PFSK-1 (cell line): Measurements from ENCODE around the gene APOBEC3F.

Experiments used
- FOXP2 ChIP-seq: optimal IDR thresholded peaks from 2 replicates; pipeline ENCODE3; 2011; ENCODE audit warnings: borderline replicate concordance, control low read depth, inconsistent platforms; ENCODE audit not compliant: insufficient read depth; ENCODE audit errors: extremely low read length, extremely low read depth
- POLR2AphosphoS5 ChIP-seq: IDR thresholded peaks from 2 replicates; pipeline ENCODE4 v1.6.1; 2012; ENCODE audit warnings: low read depth, mild to moderate bottlenecking, control low read depth, low read length, moderate library complexity
- REST ChIP-seq, 2 experiments: IDR thresholded peaks; 2 replicates each; pipeline versions ENCODE4 v1.6.1 to v1.8.0; 2011 to 2012; ENCODE audit warnings: low read depth in 2 of 2, low read length in 2 of 2, control low read depth in 1 of 2, inconsistent platforms in 1 of 2, mild to moderate bottlenecking in 1 of 2, moderate library complexity in 1 of 2; ENCODE audit not compliant: insufficient read depth in 1 of 2
- SIN3A ChIP-seq: IDR thresholded peaks from 2 replicates; pipeline ENCODE4 v1.6.1; 2012; ENCODE audit warnings: mild to moderate bottlenecking, low read length, moderate library complexity, borderline replicate concordance; ENCODE audit not compliant: insufficient read depth
- TAF1 ChIP-seq: IDR thresholded peaks from 2 replicates; pipeline ENCODE4 v1.6.1; 2012; ENCODE audit warnings: low read length, control low read depth, borderline replicate concordance; ENCODE audit not compliant: insufficient read depth

APOBEC3F gene

GRCh38 chr22:39027717-39028116 is 12.9 kb upstream of the APOBEC3F start:
- no peak for TF ChIP-seq POLR2AphosphoS5
- no peak for TF ChIP-seq TAF1
- TF ChIP-seq SIN3A, result no peak
- no peak for TF ChIP-seq FOXP2
- TF ChIP-seq REST (IDR thresholded peaks at IDR 0.05; ENCODE audit: insufficient read depth in 1 of 2, low read depth in 2 of 2, low read length in 2 of 2), result no peak

- no peak for TF ChIP-seq FOXP2
- TF ChIP-seq REST (IDR thresholded peaks at IDR 0.05; ENCODE audit: insufficient read depth in 1 of 2, low read depth in 2 of 2, low read length in 2 of 2), result no peak
- no peak for TF ChIP-seq SIN3A
- no peak for TF ChIP-seq POLR2AphosphoS5
- no peak for TF ChIP-seq TAF1
Observed at GRCh38 chr22:39028281-39028680, 12.4 kb upstream of the APOBEC3F start.

- no peak for TF ChIP-seq REST (IDR thresholded peaks at IDR 0.05; ENCODE audit: insufficient read depth in 1 of 2, low read depth in 2 of 2, low read length in 2 of 2)
Observed at GRCh38 chr22:39029227-39029626, 11.4 kb upstream of the APOBEC3F start.

GRCh38 chr22:39030705-39031104 is 10.0 kb upstream of the APOBEC3F start:
- TF ChIP-seq TAF1, result no peak

GRCh38 chr22:39039306-39040126 is 1.1 kb upstream of the APOBEC3F start:
- no peak for TF ChIP-seq FOXP2
- TF ChIP-seq SIN3A, result no peak
- no peak for TF ChIP-seq TAF1
- TF ChIP-seq REST (IDR thresholded peaks at IDR 0.05; ENCODE audit: insufficient read depth in 1 of 2, low read depth in 2 of 2, low read length in 2 of 2), result no peak
- TF ChIP-seq POLR2AphosphoS5, result no peak
